HFFc6 (cell line): ENCODE measurements around the gene KCNAB1. TPM values are rescaled to one million over a fixed set of nuclear protein-coding genes. Genes with fewer than 3 reads are reported as not detected.

Experiments
- DNase-seq: peaks from one replicate; pipeline ENCODE4 v3.0.0-alpha.2; 2018
- H3K27ac Mint-ChIP-seq: 2 replicates; pipeline ENCODE4 v1.8.0; 2020; ENCODE audit warnings: mild to moderate bottlenecking, mixed read lengths
- H3K27me3 Mint-ChIP-seq: 2 replicates; pipeline ENCODE4 v1.8.0; 2021; ENCODE audit warnings: mild to moderate bottlenecking, moderate library complexity, mixed read lengths; ENCODE audit not compliant: insufficient read depth
- H3K36me3 Mint-ChIP-seq: 2 replicates; pipeline ENCODE4 v1.8.0; 2021; ENCODE audit warnings: low read depth, mixed read lengths
- H3K4me1 Mint-ChIP-seq: 2 replicates; pipeline ENCODE4 v1.8.0; 2020; ENCODE audit warnings: low read depth, mixed read lengths
- H3K4me3 Mint-ChIP-seq: 2 replicates; pipeline ENCODE4 v1.8.0; 2020; ENCODE audit warnings: mild to moderate bottlenecking, moderate library complexity, mixed read lengths
- H3K9me3 Mint-ChIP-seq: 2 replicates; pipeline ENCODE4 v1.8.0; 2020; ENCODE audit warnings: mild to moderate bottlenecking, mixed read lengths
- total RNA-seq, 6 experiments: library from RNA; stranded (reverse); fragmentation: NEBNext Ultra II Directional; extraction: Animal tissue kit (Norgen Biotek cat#: 25700); gene quantifications; 2 replicates in 1 of 6; 3 replicates in 5 of 6; pipeline ENCODE4 v1.2.3, GENCODE V29; 2021
- TF ChIP-seq, protein P1 (sequence below): fragments of 200-600 bp; sonication (generic); IDR thresholded peaks from 2 replicates; pipeline ENCODE4 v1.5.0; 2021; ENCODE audit warnings: antibody characterized with exemption, mild to moderate bottlenecking

The KCNAB1 gene
- total RNA-seq, 6 experiments from 2014 or later: not detected

DNA sequence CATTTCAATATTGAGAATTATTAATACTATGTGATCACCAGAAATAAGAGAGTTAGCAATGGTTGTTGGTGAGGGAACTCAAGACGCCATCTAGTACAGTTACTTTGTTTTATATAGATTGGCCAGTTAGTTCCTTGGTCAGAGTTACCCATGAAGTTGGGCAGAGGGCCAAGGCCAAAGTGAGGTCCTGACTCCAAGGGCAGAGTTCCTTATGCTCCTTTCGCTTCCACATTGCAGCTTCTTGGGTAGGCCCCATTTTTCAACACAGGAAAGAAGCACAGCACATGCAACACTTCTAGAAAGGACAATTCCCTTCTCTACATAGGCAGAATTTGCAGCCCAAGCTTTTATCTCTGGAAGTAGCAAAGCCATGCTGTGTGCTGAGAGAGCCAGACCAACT, 178.6 kb downstream of the KCNAB1 start:
- Mint-ChIP-seq H3K27ac (no peak overlapping the region), H3K27me3 (peaks cover 1% of the 10 kb centered on the region; the same call in 1 of the 2 replicates), H3K4me1 (peaks cover 3% of the 10 kb centered on the region), H3K36me3 (no peaks in the 10 kb centered on the region), H3K4me3 (no peak overlapping the region), H3K9me3 (no peaks in the 10 kb centered on the region)
- no peak for DNase-seq
- TF ChIP-seq, protein P1, sequence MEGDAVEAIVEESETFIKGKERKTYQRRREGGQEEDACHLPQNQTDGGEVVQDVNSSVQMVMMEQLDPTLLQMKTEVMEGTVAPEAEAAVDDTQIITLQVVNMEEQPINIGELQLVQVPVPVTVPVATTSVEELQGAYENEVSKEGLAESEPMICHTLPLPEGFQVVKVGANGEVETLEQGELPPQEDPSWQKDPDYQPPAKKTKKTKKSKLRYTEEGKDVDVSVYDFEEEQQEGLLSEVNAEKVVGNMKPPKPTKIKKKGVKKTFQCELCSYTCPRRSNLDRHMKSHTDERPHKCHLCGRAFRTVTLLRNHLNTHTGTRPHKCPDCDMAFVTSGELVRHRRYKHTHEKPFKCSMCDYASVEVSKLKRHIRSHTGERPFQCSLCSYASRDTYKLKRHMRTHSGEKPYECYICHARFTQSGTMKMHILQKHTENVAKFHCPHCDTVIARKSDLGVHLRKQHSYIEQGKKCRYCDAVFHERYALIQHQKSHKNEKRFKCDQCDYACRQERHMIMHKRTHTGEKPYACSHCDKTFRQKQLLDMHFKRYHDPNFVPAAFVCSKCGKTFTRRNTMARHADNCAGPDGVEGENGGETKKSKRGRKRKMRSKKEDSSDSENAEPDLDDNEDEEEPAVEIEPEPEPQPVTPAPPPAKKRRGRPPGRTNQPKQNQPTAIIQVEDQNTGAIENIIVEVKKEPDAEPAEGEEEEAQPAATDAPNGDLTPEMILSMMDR: no peak

DNA sequence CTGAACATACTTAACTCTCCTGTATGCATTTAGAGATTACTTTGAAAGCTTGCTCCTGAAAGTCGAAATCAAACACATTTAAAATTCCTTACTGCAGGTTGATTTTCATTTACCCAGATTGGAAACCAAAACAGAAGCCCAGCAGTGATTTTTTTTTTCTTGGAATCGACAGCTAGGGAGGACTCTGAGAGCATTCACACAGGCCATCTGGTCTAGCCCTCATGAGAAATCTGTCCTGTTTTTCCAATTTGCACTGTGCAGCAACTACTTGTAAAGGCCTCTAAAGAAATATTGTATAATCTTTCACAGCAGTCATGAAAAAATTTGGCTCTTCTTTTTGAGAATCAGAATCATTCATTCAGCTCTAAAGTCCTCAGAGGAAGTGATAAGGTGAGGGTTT, 179.2 kb downstream of the KCNAB1 start:
- Mint-ChIP-seq H3K27me3 (peaks cover 1% of the 10 kb centered on the region; the same call in 1 of the 2 replicates), H3K4me1 (peaks cover 9% of the 10 kb centered on the region), H3K4me3 (no peak overlapping the region), H3K27ac (no peak overlapping the region), H3K9me3 (no peaks in the 10 kb centered on the region), H3K36me3 (no peaks in the 10 kb centered on the region)
- TF ChIP-seq, protein P1: no peak
- no peak for DNase-seq

DNA sequence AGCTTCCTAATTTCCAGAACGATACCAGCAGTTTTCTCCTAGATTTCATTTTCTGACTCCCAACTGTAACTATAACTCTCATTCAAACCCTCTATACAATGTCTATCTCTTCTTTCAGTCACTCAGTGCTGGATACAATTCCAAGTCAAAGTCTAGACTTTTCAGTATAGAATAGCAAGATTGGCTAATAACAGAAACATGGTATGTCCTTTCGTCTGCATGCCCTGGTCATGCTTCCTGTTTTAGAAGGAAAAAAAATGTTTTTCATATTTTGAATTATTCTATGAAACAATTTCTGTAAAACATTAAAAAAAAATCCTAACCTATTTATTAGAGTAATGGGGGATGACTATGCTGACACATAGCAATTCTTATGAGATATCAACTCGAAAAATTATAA, 180.0 kb downstream of the KCNAB1 start:
- no peaks in the 10 kb centered on the region for H3K9me3 Mint-ChIP-seq
- TF ChIP-seq, protein P1: no peak

DNA sequence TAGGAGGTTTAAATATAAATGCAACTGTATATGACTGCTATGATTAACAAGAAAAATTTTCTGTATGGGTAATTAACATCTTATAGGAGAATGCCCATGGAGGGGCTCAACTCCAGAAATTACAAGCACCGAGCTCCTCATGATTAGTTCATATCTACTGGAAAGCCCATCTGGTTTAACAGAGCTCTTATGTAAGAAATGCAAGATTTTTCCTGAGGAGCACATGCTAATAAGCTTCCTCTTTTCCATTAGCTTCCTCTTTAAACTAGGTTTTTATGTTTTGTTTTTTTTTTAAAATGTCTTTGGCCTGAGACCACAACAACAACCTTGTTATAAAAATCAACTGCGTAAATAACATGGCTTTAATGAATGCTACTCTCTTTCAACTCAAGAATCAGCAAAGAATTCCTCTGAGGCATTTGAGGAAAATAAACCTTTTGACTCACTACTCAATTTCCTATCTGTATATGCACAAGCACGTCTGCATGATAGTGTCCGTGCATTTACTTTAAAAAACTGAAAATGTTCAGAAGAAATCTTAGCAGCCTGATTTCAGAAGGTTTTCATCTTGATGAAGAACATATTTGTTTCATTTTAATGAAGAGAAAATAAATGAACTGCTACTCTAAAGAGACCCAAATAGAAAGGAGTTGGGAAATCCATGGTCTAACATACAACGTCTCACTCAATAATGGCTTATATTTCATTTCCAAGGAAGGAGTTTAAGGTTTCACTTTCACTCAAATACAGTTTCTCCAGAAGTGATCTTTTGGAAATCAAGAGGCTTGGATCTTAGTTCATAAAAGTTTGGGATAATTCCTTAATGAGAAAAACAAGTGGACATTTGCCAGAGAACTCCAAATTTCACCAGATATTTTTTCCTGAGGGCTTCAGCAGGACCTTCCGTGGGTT, 180.8 kb downstream of the KCNAB1 start:
- Mint-ChIP-seq H3K36me3 (no peaks in the 10 kb centered on the region), H3K4me1 (peaks cover 10% of the 10 kb centered on the region), H3K9me3 (no peaks in the 10 kb centered on the region), H3K4me3 (peak overlapping the region; percentile 52), H3K27me3 (peaks cover 1% of the 10 kb centered on the region; the same call in 1 of the 2 replicates), H3K27ac (no peak overlapping the region)
- DNase-seq: no peak
- TF ChIP-seq, protein P1: no peak

More for the DNA sequence above, 180.0 kb downstream of the KCNAB1 start:
- H3K27ac Mint-ChIP-seq: no peak overlapping the region
- H3K4me1 Mint-ChIP-seq: peaks cover 10% of the 10 kb centered on the region
- DNase-seq: no peak
- H3K4me3 Mint-ChIP-seq: no peak overlapping the region
- peaks cover 1% of the 10 kb centered on the region; the same call in 1 of the 2 replicates for H3K27me3 Mint-ChIP-seq
- H3K36me3 Mint-ChIP-seq: no peaks in the 10 kb centered on the region

DNA sequence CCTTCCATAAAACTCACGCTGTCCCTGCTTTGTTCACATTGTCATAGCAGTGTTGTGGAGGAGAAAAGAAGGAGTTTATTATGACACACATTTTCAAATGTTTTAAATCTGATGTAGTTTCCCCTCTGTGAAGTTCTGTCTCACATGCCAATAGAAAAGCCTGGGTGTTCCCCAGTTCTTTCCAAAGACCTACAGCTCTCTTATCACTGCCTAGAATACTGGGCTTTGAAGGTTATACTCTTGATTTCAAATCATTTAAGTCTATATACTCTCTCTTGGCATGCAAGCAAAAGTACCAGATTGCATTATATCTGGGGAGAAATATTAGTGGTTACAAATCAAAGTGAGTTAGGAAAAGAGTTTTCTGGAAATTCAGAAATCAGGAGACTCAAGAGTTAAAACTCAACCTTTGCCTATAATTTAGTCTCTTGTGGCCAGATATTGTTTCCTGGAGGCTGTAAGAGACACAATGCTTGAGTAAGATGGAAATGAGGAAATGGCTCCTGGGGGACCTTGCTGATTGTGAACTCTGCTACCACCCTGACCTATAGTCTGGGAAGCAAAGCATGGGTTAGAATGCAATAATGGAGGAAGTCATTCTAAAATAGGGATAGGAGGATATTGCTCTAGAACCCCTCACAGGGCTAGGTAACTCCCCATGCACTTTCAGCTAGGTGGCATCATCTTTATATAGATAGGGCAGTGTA, 182.8 kb downstream of the KCNAB1 start:
- H3K4me1 Mint-ChIP-seq: peaks cover 20% of the 10 kb centered on the region
- TF ChIP-seq, protein P1: no peak
- H3K27me3 Mint-ChIP-seq: peaks cover 1% of the 10 kb centered on the region
- H3K36me3 Mint-ChIP-seq: no peaks in the 10 kb centered on the region
- DNase-seq: no peak
- no peak overlapping the region for H3K27ac Mint-ChIP-seq
- no peaks in the 10 kb centered on the region for H3K9me3 Mint-ChIP-seq
- no peak overlapping the region for H3K4me3 Mint-ChIP-seq
